GM12878 (cell line): ENCODE measurements around the gene ZNF667. TPM values are rescaled to one million over a fixed set of nuclear protein-coding genes. Genes with fewer than 3 reads are reported as not detected.

Experiments
- BACH1 ChIP-seq: fragments of 450-650 bp; IDR thresholded peaks from 2 replicates; pipeline ENCODE4 v1.6.1; 2017; ENCODE audit warnings: mild to moderate bottlenecking, borderline replicate concordance
- BMI1 ChIP-seq: fragments of 450-650 bp; IDR thresholded peaks from 2 replicates; pipeline ENCODE4 v1.6.1; 2016; ENCODE audit warnings: mild to moderate bottlenecking, moderate library complexity, borderline replicate concordance
- MXI1 ChIP-seq: fragments of 150-350 bp; IDR thresholded peaks from 2 replicates; pipeline ENCODE4 v1.6.1; 2011; ENCODE audit warnings: low read depth, mild to moderate bottlenecking, inconsistent platforms, low read length, improper control_type of control experiment
- MYC ChIP-seq: IDR thresholded peaks from 2 replicates; pipeline ENCODE4 v1.6.1; 2011; ENCODE audit warnings: mild to moderate bottlenecking, low read length, moderate library complexity, inconsistent platforms; ENCODE audit not compliant: insufficient read depth, insufficient replicate concordance, insufficient read length, severe bottlenecking
- POLR2AphosphoS5 ChIP-seq: IDR thresholded peaks from 2 replicates; pipeline ENCODE4 v1.6.1; 2011; ENCODE audit warnings: mild to moderate bottlenecking, low read length, inconsistent platforms
- RB1 ChIP-seq: fragments of 450-650 bp; formaldehyde crosslinking; IDR thresholded peaks from 2 replicates; pipeline ENCODE4 v1.6.1; 2017; ENCODE audit warnings: mild to moderate bottlenecking, borderline replicate concordance
- RELA ChIP-seq: fragments of 450-650 bp; IDR thresholded peaks from 2 replicates; pipeline ENCODE4 v1.8.0; 2014; ENCODE audit warnings: borderline replicate concordance; ENCODE audit not compliant: partially characterized antibody
- SRF ChIP-seq, 2 experiments: IDR thresholded peaks; 2 replicates each; pipeline ENCODE4 v1.6.1; 2011; ENCODE audit warnings: low read depth in 2 of 2, low read length in 2 of 2, mild to moderate bottlenecking in 1 of 2, moderate library complexity in 1 of 2
- STAT3 ChIP-seq: IDR thresholded peaks from 2 replicates; pipeline ENCODE4 v1.6.1; 2011; ENCODE audit warnings: low read depth, low read length, improper control_type of control experiment
- SUZ12 ChIP-seq: fragments of 200-600 bp; sonication (generic); IDR thresholded peaks from one replicate; pipeline ENCODE4 v1.6.1; 2018; ENCODE audit warnings: antibody characterized with exemption, mild to moderate bottlenecking; ENCODE audit not compliant: unreplicated experiment
- ZZZ3 ChIP-seq: IDR thresholded peaks from 2 replicates; pipeline ENCODE4 v1.6.1; 2011; ENCODE audit warnings: low read depth; ENCODE audit not compliant: control insufficient read depth, insufficient read length
- polyA plus RNA-seq, 11 experiments: library from polyadenylated mRNA; depleted of rRNA in 4 of 11; unstranded in 6 of 11; stranded (reverse) in 5 of 11; fragments of >200 nt; fragmentation: Nextera tagmentation in 4 of 11; fragmentation: Illumina TruSeq in 1 of 11; extraction: Ambion mirVana in 4 of 11; extraction: Trizol in 1 of 11; gene quantifications; 1 replicate in 1 of 11; 2 replicates in 10 of 11; pipeline versions ENCODE4 v1.2.1 to v1.2.3, GENCODE V29; 2011 to 2016; ENCODE audit warnings: inconsistent platforms in 2 of 11, missing spikeins in 2 of 11, low read depth in 1 of 11
- total RNA-seq, 4 experiments: library from RNA; depleted of rRNA in 3 of 4; stranded (reverse); fragments of >200 nt in 3 of 4; fragmentation: Illumina TruSeq in 1 of 4; extraction: Trizol in 1 of 4; gene quantifications; 2 replicates each; pipeline versions ENCODE4 v1.2.1 to v1.2.3, GENCODE V29; 2013 to 2021
- TF ChIP-seq, protein P1 (sequence below): IDR thresholded peaks from 2 replicates; pipeline ENCODE4 v1.6.1; 2012; ENCODE audit warnings: mild to moderate bottlenecking, low read depth, low read length
- TF ChIP-seq, protein P2 (sequence below): IDR thresholded peaks from 2 replicates; pipeline ENCODE4 v1.6.1; 2012; ENCODE audit warnings: low read depth, low read length, improper control_type of control experiment
- TF ChIP-seq, protein P3 (sequence below): fragments of 450-650 bp; IDR thresholded peaks from 2 replicates; pipeline ENCODE4 v1.6.1; 2014; ENCODE audit warnings: mild to moderate bottlenecking
- TF ChIP-seq, protein P4 (sequence below): fragments of 450-650 bp; IDR thresholded peaks from 2 replicates; pipeline ENCODE4 v1.6.1; 2016; ENCODE audit warnings: mild to moderate bottlenecking
- TF ChIP-seq, protein P5 (sequence below): fragments of 450-650 bp; IDR thresholded peaks from 2 replicates; pipeline ENCODE4 v1.6.1; 2017; ENCODE audit warnings: mild to moderate bottlenecking, low read depth, inconsistent platforms; ENCODE audit not compliant: poor library complexity, severe bottlenecking
- TF ChIP-seq, protein P6 (sequence below): IDR thresholded peaks from 2 replicates; pipeline ENCODE4 v1.6.1; 2011; ENCODE audit warnings: mild to moderate bottlenecking, low read depth, low read length, moderate library complexity; ENCODE audit not compliant: insufficient replicate concordance

Gene ZNF667
- total and polyA plus RNA-seq, 10 of the 15 experiments (the other 5 are each of a cell fraction or from before 2014, with no cell fraction given) = 0.10 TPM; not detected in 9

DNA sequence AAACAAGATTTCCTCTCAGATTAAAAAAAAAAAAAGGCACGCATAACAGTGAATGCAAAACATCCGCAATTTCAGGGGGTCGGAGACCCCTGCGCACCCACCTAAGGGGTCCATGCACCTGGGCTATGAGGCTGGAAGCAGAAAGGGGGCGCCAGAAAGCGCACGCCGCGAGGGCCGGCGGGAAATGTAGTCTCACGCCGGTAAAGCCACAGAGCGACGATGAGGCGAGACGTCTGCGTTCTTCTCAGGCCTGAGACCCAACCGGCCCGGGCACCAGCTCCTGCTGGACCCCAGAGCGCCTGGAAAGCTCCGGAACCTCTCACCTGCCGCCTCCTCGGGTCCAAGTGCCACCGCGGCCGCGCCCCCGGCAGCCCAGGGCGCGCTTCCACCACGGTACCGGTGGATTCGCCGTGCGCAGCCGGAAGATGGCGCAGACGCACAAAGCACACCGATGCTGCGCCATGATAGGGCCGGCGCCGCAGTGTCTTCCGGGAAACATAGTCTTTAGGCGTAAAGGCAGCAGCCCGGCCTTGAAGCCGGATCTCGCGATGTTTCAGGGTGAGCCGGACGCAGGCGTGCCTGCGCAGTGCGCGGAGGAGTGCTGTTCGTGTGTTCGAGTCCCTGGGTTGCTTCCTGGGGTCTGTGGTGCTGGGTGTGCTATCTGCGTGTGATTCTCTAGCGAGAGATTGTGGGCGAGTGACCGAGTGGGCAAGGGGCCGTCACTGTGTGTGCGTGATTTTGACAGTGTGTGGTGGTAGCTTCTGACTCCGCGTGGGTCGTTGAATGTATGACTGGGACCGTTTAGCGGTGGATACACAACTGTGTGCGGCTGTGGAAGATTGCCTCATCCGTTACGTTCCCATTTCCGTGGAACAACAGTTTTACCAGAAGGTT, 83.8 kb downstream of the ZNF667 start, which contains the start of gene ZNF582 (continued):
- TF ChIP-seq BMI1 (no peak), SRF (IDR thresholded peaks at IDR 0.05; ENCODE audit: low read depth in 2 of 2, low read length in 2 of 2) (no peak), ZZZ3 (no peak), STAT3 (no peak), RB1 (no peak; the same call in 1 of the 2 replicates), MXI1 (no peak; the same call in 1 of the 2 replicates), MYC (no peak), SUZ12 (no peak), RELA (no peak), POLR2AphosphoS5 (peak; percentile 70; the same call in 1 of the 2 replicates), BACH1 (no peak)
- TF ChIP-seq, protein P1, sequence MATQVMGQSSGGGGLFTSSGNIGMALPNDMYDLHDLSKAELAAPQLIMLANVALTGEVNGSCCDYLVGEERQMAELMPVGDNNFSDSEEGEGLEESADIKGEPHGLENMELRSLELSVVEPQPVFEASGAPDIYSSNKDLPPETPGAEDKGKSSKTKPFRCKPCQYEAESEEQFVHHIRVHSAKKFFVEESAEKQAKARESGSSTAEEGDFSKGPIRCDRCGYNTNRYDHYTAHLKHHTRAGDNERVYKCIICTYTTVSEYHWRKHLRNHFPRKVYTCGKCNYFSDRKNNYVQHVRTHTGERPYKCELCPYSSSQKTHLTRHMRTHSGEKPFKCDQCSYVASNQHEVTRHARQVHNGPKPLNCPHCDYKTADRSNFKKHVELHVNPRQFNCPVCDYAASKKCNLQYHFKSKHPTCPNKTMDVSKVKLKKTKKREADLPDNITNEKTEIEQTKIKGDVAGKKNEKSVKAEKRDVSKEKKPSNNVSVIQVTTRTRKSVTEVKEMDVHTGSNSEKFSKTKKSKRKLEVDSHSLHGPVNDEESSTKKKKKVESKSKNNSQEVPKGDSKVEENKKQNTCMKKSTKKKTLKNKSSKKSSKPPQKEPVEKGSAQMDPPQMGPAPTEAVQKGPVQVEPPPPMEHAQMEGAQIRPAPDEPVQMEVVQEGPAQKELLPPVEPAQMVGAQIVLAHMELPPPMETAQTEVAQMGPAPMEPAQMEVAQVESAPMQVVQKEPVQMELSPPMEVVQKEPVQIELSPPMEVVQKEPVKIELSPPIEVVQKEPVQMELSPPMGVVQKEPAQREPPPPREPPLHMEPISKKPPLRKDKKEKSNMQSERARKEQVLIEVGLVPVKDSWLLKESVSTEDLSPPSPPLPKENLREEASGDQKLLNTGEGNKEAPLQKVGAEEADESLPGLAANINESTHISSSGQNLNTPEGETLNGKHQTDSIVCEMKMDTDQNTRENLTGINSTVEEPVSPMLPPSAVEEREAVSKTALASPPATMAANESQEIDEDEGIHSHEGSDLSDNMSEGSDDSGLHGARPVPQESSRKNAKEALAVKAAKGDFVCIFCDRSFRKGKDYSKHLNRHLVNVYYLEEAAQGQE = no peak
- TF ChIP-seq, protein P2, sequence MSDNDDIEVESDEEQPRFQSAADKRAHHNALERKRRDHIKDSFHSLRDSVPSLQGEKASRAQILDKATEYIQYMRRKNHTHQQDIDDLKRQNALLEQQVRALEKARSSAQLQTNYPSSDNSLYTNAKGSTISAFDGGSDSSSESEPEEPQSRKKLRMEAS = no peak
- TF ChIP-seq, protein P3, sequence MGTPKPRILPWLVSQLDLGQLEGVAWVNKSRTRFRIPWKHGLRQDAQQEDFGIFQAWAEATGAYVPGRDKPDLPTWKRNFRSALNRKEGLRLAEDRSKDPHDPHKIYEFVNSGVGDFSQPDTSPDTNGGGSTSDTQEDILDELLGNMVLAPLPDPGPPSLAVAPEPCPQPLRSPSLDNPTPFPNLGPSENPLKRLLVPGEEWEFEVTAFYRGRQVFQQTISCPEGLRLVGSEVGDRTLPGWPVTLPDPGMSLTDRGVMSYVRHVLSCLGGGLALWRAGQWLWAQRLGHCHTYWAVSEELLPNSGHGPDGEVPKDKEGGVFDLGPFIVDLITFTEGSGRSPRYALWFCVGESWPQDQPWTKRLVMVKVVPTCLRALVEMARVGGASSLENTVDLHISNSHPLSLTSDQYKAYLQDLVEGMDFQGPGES = no peak
- TF ChIP-seq, protein P4, sequence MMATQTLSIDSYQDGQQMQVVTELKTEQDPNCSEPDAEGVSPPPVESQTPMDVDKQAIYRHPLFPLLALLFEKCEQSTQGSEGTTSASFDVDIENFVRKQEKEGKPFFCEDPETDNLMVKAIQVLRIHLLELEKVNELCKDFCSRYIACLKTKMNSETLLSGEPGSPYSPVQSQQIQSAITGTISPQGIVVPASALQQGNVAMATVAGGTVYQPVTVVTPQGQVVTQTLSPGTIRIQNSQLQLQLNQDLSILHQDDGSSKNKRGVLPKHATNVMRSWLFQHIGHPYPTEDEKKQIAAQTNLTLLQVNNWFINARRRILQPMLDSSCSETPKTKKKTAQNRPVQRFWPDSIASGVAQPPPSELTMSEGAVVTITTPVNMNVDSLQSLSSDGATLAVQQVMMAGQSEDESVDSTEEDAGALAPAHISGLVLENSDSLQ = 0 out of 2 replicates have a peak, but pooled peaks have one; percentile 5
- TF ChIP-seq, protein P5, sequence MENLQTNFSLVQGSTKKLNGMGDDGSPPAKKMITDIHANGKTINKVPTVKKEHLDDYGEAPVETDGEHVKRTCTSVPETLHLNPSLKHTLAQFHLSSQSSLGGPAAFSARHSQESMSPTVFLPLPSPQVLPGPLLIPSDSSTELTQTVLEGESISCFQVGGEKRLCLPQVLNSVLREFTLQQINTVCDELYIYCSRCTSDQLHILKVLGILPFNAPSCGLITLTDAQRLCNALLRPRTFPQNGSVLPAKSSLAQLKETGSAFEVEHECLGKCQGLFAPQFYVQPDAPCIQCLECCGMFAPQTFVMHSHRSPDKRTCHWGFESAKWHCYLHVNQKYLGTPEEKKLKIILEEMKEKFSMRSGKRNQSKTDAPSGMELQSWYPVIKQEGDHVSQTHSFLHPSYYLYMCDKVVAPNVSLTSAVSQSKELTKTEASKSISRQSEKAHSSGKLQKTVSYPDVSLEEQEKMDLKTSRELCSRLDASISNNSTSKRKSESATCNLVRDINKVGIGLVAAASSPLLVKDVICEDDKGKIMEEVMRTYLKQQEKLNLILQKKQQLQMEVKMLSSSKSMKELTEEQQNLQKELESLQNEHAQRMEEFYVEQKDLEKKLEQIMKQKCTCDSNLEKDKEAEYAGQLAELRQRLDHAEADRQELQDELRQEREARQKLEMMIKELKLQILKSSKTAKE = no peak
- TF ChIP-seq, protein P6, sequence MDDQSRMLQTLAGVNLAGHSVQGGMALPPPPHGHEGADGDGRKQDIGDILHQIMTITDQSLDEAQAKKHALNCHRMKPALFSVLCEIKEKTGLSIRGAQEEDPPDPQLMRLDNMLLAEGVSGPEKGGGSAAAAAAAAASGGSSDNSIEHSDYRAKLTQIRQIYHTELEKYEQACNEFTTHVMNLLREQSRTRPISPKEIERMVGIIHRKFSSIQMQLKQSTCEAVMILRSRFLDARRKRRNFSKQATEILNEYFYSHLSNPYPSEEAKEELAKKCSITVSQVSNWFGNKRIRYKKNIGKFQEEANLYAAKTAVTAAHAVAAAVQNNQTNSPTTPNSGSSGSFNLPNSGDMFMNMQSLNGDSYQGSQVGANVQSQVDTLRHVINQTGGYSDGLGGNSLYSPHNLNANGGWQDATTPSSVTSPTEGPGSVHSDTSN = no peak
